ENCODE results near the gene PHTF1.

DNA sequence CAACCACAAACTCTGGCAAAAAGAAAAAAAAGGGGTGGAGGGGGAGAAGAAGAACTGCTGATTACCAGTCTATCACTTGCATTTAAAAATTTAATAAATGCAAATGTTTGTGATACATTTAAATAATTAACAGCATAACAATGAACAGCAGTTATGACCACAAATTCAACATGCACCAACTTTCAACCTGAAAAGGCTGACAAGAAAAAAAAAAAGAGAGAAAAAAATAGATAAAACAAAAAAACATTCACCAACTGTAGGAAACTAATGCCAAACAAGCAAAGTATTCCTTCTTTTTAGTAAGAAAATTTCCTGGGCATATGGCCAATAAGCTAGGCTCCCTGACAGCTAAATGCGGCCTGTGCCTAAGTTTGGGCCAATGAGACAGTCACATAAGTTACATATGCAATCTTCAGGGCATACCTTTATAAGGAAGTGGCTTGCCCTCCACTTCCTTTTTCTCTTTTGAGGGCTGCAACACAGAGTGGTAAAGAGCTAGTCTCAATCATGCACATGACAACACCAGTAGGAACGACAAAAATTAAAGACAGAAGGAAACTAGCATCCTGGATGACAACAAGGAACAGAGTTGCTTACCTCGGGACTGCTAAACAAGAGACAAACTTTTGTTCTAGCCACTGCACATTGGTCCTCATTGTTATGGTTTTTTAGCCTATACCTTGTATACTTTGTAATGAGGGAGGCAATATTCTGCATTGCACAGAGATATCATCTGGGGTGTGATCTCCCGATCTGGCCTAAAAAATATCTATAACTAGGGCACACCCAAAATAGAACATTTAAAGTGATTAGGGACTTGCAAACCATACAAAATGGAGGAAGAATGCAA is 24.2 kb upstream of the PHTF1 start:
- TF ChIP-seq, protein P1, sequence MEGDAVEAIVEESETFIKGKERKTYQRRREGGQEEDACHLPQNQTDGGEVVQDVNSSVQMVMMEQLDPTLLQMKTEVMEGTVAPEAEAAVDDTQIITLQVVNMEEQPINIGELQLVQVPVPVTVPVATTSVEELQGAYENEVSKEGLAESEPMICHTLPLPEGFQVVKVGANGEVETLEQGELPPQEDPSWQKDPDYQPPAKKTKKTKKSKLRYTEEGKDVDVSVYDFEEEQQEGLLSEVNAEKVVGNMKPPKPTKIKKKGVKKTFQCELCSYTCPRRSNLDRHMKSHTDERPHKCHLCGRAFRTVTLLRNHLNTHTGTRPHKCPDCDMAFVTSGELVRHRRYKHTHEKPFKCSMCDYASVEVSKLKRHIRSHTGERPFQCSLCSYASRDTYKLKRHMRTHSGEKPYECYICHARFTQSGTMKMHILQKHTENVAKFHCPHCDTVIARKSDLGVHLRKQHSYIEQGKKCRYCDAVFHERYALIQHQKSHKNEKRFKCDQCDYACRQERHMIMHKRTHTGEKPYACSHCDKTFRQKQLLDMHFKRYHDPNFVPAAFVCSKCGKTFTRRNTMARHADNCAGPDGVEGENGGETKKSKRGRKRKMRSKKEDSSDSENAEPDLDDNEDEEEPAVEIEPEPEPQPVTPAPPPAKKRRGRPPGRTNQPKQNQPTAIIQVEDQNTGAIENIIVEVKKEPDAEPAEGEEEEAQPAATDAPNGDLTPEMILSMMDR (conservative IDR thresholded peaks at IDR 0.05; ENCODE audit: low read depth, low read length), result no peak
- TF ChIP-seq, protein P2, sequence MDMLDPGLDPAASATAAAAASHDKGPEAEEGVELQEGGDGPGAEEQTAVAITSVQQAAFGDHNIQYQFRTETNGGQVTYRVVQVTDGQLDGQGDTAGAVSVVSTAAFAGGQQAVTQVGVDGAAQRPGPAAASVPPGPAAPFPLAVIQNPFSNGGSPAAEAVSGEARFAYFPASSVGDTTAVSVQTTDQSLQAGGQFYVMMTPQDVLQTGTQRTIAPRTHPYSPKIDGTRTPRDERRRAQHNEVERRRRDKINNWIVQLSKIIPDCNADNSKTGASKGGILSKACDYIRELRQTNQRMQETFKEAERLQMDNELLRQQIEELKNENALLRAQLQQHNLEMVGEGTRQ (IDR thresholded peaks at IDR 0.05; ENCODE audit: low read depth, low read length), result no peak
- TF ChIP-seq CHD1 (IDR thresholded peaks at IDR 0.05; ENCODE audit: low read depth, low read length), result no peak
- no peak for TF ChIP-seq POLR2A (IDR thresholded peaks at IDR 0.05; ENCODE audit: low read depth, low read length)
- no peak for TF ChIP-seq MXI1 (IDR thresholded peaks at IDR 0.05; ENCODE audit: borderline replicate concordance, low read depth, low read length)
- TF ChIP-seq MAZ (IDR thresholded peaks at IDR 0.05; ENCODE audit: borderline replicate concordance, low read depth, low read length), result no peak
- TF ChIP-seq SMC3 (IDR thresholded peaks at IDR 0.05; ENCODE audit: low read depth, low read length), result no peak
